HG02938 (cell line): Measurements from ENCODE around the gene MRPS33.
"Not testable (repeated sequence)": the region's sequence is repeated elsewhere in the genome, so short reads cannot be mapped to it uniquely, and the experiment has no call there.

Experiments used
- ATAC-seq: cut with Tn5 transposase; IDR thresholded peaks from one replicate; pipeline ENCODE4 v1.9.1; 2021; ENCODE audit warnings: mild to moderate bottlenecking, moderate library complexity; ENCODE audit not compliant: unreplicated experiment

Gene MRPS33

GRCh38 chr7:140956997-140957396 lies 57.8 kb downstream of the MRPS33 start:
- ATAC-seq = not testable (repeated sequence)
